Stimulated activated CD4-positive, alpha-beta T cell treated with anti-CD3 and anti-CD28 coated beads, Interleukin-2, amount 100 ng/mL, for 48 hours (primary cell): ENCODE data around the gene CFAP298.
"Not testable (repeated sequence)": the region's sequence is repeated elsewhere in the genome, so short reads cannot be mapped to it uniquely, and the experiment has no call there.

Experiments used
- DNase-seq, 2 donors: peaks; one replicate each; pipeline ENCODE4 v3.0.0-alpha.2; 2020

The CFAP298 gene

GRCh38 chr21:32565856-32566465 is 46.2 kb downstream of the CFAP298 start:
- no peak for DNase-seq

GRCh38 chr21:32562915-32563314 is 49.3 kb downstream of the CFAP298 start:
- no peak for DNase-seq

- DNase-seq = no peak
These were observed 49.8 kb downstream of the CFAP298 start for GRCh38 chr21:32562426-32562825.

GRCh38 chr21:32561476-32561875 is 50.7 kb downstream of the CFAP298 start:
- DNase-seq = not testable (repeated sequence)

GRCh38 chr21:32560896-32561295 is 51.3 kb downstream of the CFAP298 start:
- DNase-seq = no peak

- DNase-seq = no peak
These were observed 53.1 kb downstream of the CFAP298 start for GRCh38 chr21:32559006-32559610.

- no peak for DNase-seq
These were observed 54.1 kb downstream of the CFAP298 start for GRCh38 chr21:32558106-32558505.

GRCh38 chr21:32554832-32555638 is 57.1 kb downstream of the CFAP298 start:
- DNase-seq = no peak

GRCh38 chr21:32549886-32550285 is 62.3 kb downstream of the CFAP298 start:
- DNase-seq = no peak

GRCh38 chr21:32549440-32549839 is 62.7 kb downstream of the CFAP298 start:
- no peak for DNase-seq
